GM19438 (cell line): ENCODE results near the gene CSMD2.
"Not testable (repeated sequence)": the region's sequence is repeated elsewhere in the genome, so short reads cannot be mapped to it uniquely, and the experiment has no call there.

Experiments
- ATAC-seq: cut with Tn5 transposase; IDR thresholded peaks from one replicate; pipeline ENCODE4 v1.9.1; 2021; ENCODE audit warnings: low read depth; ENCODE audit not compliant: unreplicated experiment

The CSMD2 gene

GRCh38 chr1:34122080-34122932 is 42.7 kb downstream of the CSMD2 start:
- ATAC-seq, result no peak

DNA sequence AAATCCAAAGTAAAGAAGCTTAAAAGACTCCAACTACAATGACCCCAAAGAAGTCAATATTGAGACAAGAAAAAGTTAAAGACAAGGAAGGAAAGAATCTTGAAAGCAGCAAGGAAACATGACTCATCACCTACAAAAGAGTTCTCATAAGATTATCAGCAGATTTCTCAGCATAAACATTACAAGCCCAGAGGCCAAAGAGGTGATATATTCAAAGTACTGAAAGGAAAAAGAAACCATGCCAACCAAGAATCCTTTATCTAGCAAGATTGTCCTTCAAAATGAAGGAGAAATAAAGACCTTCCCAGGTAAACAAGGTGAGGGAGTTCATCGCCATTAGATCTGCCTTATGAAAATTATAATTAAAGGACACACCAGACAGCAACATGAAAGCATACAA is 49.8 kb downstream of the CSMD2 start:
- no peak for ATAC-seq

- no peak for ATAC-seq
These were observed 51.1 kb downstream of the CSMD2 start for GRCh38 chr1:34113887-34114286.

GRCh38 chr1:34113362-34113761 is 51.7 kb downstream of the CSMD2 start:
- no peak for ATAC-seq

GRCh38 chr1:34108711-34109110 is 56.3 kb downstream of the CSMD2 start:
- no peak for ATAC-seq

DNA sequence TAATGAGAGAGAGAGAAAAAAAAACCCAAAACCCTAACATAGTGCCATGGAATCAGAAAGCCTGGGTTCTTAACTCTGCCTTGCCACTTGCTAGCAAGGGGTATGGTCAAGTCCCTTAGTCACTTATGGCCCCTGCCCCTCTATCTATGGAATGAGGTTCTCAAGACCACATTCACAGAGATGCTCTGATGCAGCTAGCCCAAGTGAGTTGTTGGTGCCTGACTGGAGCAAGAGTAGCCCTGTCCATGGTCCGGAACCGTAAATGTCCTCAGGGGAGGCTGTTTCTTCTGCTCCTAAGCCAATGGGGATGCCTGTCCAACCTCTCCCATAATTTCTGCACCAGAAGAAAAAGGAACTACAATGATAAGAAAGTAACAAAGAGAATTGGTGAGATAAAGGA is 56.8 kb downstream of the CSMD2 start:
- no peak for ATAC-seq

DNA sequence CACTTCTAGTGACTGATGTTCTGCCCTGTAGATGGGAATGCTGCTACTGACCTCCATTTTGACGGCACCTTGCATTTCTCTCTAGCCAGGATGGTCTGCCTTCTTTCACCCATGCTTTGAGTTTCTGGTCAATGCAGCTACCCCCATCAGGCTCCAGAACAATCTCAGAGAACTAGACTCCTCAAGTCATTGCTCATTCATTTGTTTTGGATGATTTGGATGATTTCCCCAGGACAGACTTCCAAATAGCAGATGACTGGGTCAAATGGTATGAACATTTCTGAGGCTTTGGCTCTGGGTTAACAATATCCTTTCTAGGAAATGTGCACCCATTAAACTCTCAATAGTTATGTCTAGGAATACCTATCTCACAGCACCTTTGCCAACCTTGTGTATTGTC is 63.9 kb downstream of the CSMD2 start:
- ATAC-seq, result no peak

DNA sequence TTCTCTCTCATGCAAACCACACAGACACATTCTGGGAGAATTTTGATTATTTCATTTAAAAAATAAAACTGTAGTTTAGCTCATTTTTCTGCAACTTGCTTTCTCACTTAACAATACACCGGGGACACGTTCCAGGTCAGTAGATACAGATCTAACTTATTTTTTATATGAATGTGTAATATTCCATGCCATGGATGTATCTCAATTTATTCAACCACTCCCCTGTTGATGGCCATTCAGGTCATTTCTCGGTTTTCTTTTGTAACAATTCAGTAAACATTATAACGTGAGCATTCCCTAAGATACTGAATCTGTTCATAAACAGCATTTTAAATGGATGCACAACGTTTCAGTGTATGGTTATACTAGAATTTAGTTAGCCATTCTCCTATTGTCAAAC is 64.7 kb downstream of the CSMD2 start:
- ATAC-seq, result no peak

GRCh38 chr1:34092399-34092798 is 72.6 kb downstream of the CSMD2 start:
- not testable (repeated sequence) for ATAC-seq

- ATAC-seq, result no peak
These were observed 75.3 kb downstream of the CSMD2 start for GRCh38 chr1:34089731-34090130.

DNA sequence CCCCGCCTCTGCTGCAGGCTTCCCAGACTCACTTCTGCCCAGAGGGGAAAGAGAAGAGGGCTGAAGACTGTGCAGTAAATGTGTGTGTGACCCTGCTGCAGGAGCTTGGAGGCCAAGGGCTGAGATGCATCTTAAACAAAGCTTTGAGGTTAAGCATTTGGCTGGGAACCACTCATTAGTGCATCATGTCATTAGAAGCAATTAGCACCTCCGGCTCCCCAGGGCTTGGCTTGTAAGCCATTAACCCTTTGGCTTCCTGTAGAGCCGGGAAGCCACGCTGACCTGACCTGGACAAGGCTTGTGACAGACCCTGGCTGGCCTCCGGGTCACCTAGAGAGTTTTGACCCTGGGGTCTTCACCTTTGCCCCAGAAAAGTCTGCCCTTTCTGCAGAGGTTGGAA is 77.0 kb downstream of the CSMD2 start:
- ATAC-seq, result no peak

- ATAC-seq, result no peak
These were observed 78.5 kb downstream of the CSMD2 start for GRCh38 chr1:34086561-34086960.

- no peak for ATAC-seq
These were observed 81.1 kb downstream of the CSMD2 start for GRCh38 chr1:34083974-34084373.

DNA sequence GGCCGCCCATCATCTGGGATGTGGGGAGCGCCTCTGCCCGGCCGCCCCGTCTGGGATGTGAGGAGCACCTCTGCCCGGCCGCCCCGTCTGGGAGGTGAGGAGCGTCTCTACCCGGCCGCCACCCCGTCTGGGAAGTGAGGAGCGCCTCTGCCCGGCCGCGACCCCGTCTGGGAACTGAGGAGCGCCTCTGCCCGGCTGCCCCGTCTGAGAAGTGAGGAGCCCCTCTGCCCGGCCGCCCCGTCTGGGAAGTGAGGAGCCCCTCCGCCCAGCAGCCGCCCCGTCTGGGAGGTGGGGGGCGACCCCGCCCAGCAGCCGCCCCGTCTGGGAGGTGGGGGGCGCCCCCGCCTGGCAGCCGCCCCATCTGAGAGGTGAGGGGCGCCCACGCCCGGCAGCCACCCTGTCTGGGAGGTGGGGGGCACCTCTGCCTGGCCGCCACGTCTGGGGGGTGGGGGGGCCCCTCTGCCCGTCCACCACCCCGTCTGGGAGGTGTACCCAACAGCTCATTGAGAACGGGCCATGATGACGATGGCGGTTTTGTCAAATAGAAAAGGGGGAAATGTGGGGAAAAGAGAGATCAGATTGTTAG is 82.9 kb downstream of the CSMD2 start:
- not testable (repeated sequence) for ATAC-seq

- no peak for ATAC-seq
These were observed 86.6 kb downstream of the CSMD2 start for GRCh38 chr1:34078383-34078782.

DNA sequence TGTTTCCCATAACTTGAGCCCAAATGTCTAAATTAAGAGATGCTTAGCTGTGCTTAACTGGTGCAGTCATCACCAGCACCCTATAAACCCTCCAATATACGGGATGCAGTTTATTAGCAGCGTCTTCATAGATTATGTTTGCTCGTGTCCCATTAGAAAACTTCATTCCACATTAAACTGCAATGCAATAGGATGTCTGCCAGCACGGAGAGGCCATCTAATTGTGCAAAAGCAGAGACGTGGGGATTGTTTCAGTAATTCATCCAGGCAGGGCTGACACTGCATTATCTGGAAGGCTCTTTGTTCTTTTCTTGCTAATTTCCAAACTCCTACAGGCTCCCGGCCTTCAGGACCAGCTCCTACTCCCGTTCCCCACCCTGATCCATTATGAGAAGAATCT is 89.5 kb downstream of the CSMD2 start:
- ATAC-seq, result no peak

- ATAC-seq, result no peak
These were observed 91.9 kb downstream of the CSMD2 start for GRCh38 chr1:34073028-34073695.

DNA sequence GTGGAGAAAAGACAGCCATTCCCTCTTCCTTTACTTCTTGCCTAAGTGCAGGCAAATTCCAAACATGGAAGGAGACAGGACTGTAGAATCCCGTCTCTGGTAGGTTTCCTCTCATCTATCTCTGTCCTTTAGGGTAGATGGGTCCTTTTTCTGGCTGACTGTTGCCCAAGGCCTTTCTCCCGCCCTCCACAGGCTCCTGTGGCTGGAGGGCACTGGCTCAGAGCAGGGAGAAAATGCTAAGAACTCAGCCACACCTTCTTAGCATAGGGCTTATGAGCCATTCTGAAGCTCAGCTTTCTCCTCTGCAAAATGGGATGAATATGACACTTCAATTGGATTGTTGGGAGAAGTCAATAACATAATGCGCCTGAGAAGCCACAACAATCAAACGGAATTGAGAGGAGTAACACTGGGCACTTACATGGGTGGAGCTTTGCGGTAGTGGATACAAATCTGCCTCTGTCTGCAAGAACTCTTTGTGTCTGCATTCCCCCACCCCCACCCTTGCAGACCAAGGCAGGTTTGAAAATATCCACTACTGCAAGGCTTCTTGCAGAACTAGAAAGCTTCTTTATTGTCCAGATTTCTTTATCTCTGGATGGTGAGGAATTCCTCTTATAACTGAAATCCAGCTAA is 94.7 kb downstream of the CSMD2 start:
- no peak for ATAC-seq

DNA sequence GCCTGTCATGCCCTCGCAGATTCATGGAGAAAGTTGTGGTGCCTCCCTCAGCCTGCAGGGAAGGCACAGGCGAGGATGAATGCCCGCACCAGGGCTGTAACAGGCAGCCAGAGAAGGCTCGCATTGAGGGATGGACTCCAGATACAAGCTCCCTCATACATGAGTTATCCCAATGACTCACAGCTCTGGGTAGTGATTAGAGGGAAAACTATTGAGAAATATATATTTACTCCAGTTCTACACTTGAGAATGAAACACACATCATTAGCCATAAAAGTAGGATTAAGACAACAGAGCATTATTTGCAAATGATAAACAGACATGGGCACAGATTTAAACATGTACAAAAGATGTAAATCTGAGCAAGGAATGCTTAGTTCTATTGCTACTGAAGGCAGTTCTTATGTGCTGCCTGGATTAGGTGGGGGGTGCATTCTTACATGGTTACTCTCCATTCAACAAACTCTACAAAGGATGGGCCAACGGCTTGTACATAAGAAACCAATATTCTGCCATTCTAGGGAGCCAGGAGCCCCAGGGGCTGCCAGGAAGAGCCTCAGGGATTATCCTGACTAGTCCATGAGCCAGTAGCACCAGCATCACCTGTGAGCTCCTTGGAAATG is 97.9 kb downstream of the CSMD2 start:
- ATAC-seq, result no peak

DNA sequence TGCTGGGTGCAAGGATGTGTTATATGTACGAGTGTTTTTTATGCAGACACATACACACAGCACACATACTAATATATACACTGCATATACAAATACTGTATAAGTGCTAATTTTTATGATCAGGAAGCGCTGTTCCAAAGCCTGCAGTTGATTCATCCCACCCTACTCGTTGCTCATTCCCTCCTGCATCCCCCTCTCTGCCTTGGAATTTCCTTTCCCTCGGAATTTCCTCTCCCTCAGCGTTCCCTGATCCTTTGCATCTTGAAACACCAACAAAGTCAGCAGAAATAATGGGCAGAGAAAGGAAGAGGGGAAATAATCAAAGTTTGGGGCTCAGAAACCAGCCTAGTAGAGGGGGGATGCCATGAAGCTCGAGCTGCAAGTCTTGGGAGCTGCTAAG is 98.9 kb downstream of the CSMD2 start:
- ATAC-seq, result no peak

GRCh38 chr1:34065498-34065897 is 99.5 kb downstream of the CSMD2 start:
- no peak for ATAC-seq
